NCI-H774 (cell line): ENCODE measurements around the gene FAM193A.
"Not testable (repeated sequence)": the region's sequence is repeated elsewhere in the genome, so short reads cannot be mapped to it uniquely, and the experiment has no call there.

Source experiments
- DNase-seq: peaks from one replicate; lab custom pipeline; 2025; lab: John Stamatoyannopoulos, UW

The FAM193A gene

GRCh38 chr4:2695346-2696060 is 159.1 kb downstream of the FAM193A start:
- no peak for DNase-seq

GRCh38 chr4:2696423-2696822 is 160.0 kb downstream of the FAM193A start:
- no peak for DNase-seq

DNA sequence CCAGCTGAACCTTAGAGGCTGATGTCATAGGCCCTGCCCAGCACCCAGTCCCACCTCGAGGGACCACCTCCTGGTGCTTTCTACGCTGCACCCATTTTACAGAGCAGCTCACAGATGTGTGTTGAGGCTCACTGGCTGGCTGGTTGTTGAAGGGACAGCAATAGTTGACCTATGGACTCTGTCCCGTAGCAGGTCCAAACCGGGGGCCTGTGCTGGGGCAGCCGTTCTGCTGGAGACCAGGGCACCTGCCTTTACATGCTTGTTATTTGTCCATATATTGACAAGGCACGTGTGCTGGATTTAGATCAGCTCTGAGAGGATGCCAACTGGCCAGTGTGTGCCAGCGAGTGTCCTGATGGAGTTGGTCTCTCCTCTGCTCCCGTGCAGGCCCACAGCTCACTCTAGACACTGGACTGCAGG is 161.6 kb downstream of the FAM193A start:
- no peak for DNase-seq

- no peak for DNase-seq
Measured at GRCh38 chr4:2698504-2698903, 162.1 kb downstream of the FAM193A start.

GRCh38 chr4:2698951-2699505 is 162.6 kb downstream of the FAM193A start:
- no peak for DNase-seq

DNA sequence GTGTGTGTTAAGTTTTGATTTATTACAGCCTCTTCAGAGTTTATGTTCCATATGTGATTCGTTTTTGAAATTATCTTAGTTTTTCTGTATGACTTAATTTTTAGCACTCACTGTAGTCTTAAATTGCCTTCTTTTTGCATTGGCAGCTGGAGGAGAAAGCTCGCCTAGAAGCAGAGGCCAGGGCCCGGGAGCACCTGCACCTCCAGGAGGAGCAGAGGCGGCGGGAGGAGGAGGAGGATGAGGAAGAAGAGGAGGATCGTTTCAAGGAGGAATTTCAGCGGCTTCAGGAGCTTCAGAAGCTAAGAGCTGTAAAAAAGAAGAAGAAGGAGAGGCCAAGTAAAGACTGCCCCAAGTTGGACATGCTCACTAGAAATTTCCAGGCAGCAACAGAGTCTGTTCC is 163.1 kb downstream of the FAM193A start:
- no peak for DNase-seq

DNA sequence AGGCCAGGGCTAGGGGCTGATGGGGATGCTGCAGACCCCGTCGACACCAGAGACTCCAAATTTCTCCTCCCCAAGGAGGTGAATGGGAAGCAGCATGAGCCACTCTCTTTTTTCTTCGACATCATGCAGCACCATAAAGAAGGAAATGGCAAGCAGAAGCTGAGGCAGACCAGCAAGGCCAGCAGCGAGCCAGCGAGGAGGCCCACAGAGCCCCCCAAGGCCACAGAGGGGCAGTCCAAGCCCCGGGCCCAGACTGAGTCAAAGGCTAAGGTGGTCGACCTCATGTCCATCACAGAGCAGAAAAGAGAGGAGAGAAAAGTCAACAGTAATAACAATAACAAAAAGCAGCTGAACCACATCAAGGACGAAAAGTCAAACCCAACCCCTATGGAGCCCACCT is 163.6 kb downstream of the FAM193A start:
- DNase-seq, result no peak

GRCh38 chr4:2702361-2702760 is 165.9 kb downstream of the FAM193A start:
- no peak for DNase-seq

GRCh38 chr4:2702770-2703169 is 166.3 kb downstream of the FAM193A start:
- no peak for DNase-seq

GRCh38 chr4:2712261-2712842 is 175.9 kb downstream of the FAM193A start:
- DNase-seq, result no peak

GRCh38 chr4:2713337-2713736 is 176.9 kb downstream of the FAM193A start:
- DNase-seq, result no peak

- DNase-seq, result no peak
Measured at GRCh38 chr4:2714061-2714770, 177.8 kb downstream of the FAM193A start.

DNA sequence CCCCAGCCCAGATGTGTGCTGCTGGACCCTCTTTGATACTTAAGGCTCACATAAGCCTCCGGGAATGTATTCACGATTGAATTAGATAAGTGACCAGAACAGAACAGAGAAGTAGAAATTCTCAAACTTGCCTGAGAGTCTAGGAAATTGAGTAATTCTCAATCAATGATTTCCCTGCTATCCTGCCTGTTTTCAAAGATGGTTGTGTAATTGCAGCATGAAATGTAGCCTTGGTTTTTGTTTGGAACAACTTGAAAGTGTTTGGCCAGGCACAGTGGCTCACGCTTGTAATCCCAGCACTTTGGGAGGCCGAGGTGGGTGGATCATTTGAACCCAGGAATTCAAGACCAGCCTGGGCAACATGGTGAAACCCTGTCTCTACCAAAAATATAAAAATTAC is 178.5 kb downstream of the FAM193A start:
- DNase-seq, result no peak

DNA sequence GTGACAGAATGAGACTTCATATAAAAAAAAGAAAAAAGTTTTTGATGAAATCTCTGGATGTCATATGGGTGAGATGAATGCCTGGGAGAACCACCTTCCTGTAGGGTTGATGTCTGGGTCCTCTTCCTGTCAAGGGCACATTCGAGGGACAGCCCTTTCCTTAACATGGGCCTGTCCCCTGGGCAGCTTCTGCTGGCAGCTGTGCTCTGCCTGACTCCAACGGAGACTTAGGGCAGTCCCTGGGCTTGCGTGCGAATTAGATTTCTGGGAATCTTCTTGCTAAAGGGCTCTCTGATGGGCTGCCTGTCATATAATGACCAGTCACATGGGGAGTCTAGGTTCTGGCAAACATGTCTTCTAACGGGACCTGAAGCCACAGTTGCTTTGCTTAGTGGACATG is 179.0 kb downstream of the FAM193A start:
- DNase-seq, result no peak

GRCh38 chr4:2716236-2716635 is 179.8 kb downstream of the FAM193A start:
- no peak for DNase-seq

DNA sequence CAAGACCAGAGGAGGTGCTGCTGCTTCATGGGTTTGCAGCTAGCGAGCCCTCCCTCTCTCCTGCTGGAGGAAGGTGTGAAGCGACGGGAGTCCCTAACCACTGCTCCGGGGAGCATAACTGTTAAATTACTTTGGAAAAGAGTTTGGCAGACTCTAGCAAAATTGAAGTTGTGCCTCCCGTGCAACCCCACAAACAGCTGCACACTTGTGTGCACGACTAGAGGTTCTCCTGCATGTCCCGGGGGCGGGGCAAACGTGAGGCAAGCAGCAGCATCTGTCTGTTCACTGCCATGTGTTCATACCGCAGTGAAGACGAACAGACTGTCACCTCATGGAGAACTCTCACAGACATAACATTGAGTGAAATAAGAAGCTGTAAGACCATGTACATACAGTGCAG is 185.1 kb downstream of the FAM193A start:
- no peak for DNase-seq

DNA sequence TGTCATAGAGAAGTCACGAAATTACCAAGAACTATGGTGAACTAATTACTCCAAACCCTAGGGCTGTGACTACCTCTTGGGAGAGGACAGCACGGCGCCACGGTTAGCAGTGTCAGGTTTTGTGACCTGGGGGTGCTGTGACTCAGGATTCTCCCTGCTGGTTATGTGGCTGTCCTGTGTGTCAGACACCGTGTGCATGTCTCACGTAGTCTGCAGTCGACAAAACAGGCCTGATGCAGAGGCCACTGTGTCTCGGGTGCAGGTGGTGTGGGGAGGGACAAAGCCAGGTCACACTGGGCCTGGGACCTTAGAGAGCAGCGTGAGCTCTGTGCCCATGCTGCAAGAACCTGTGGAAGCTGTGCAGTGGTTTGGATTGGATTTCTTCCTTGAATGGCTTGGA is 185.6 kb downstream of the FAM193A start:
- DNase-seq, result no peak

DNA sequence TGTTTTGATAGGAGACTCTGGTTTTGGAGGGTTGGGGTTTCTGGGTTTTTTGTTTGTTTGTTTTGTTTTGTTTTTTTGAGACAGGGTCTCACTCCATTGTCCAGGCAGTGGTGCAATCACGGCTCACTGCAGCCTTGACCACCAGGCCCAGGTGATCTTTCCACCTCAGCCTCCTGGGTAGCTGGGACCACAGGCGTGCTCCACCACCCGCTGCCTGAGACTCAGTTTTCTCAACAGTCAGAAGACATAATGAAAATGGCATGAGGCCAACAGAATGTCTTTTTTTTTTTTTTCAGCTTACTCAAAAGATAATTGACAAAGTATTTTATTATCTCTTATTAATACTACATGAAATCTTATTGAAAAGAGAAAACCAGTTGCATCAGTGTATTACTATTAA is 187.3 kb downstream of the FAM193A start:
- no peak for DNase-seq

DNA sequence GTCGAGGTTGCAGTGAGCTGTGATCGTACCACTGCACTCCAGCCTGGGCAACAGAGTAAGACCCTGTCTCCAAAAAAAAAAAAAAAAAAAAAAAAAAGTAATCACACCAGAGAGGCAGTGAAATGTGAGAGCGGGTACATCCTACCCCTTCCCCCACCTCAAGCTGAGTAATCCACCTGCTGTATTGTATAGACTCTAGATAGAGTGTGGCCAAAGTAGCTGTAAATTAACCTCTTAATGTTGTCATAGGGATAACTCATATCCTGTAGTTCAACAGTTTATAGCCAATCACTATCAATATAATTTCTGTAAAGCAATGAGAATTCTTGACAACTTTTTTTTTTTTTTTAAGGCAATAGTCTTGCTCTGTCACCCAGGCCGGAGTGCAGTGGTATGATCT is 188.9 kb downstream of the FAM193A start:
- no peak for DNase-seq

DNA sequence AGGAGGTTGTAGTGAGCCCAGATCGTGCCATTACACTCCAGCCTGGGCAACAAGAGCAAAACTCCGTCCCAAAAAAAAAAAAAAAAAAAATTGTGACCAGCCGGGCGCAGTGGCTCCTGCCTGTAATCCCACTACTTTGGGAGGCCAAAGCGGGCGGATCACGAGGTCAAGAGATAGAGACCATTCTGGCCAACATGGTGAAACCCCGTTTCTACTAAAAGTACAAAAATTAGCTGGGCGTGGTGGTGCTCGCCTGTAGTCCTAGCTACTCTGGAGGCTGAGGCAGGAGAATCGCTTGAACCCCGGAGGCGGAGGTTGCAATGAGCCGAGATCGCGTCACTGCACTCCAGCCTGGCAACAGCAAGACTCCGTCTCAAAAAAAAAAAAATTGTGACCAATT is 190.4 kb downstream of the FAM193A start:
- not testable (repeated sequence) for DNase-seq

- no peak for DNase-seq
Measured at GRCh38 chr4:2728221-2728620, 191.8 kb downstream of the FAM193A start.

GRCh38 chr4:2728806-2729532 is 192.5 kb downstream of the FAM193A start:
- no peak for DNase-seq

DNA sequence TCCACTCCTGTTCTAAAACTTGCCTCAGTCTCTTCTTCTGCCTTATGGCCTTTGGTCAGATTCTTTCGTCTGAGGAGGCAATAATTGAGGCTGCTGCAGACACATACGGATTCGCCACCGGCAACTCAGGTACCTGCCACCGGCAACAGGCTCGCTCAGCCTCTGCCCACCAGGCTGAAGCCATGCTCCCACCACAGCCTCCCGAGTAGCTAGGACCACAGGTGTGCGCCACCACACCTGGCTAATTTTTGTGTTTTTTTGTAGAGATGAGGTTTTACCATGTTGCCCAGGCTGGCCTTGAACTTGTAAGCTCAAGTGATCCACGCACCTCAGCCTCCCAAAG is 193.1 kb downstream of the FAM193A start:
- no peak for DNase-seq
